ENCODE results near the gene ADRB2.

- no peak for TF ChIP-seq POLR2AphosphoS5 (IDR thresholded peaks at IDR 0.05; ENCODE audit: low read depth)
- no peak for TF ChIP-seq CTCF (IDR thresholded peaks at IDR 0.05; ENCODE audit: insufficient read depth, low read length)
- no peak for TF ChIP-seq REST (IDR thresholded peaks at IDR 0.05; ENCODE audit: insufficient replicate concordance, low read depth)
Measured at GRCh38 chr5:148858106-148858505, 31.7 kb downstream of the ADRB2 start.
